Hepatocyte (in vitro differentiated cells): ENCODE measurements around the gene CLN3. TPM values are rescaled to one million over a fixed set of nuclear protein-coding genes. Genes with fewer than 3 reads are reported as not detected.
"Not testable (repeated sequence)": the region's sequence is repeated elsewhere in the genome, so short reads cannot be mapped to it uniquely, and the experiment has no call there.

ENCODE experiments used
- DNase-seq: peaks from one replicate; pipeline ENCODE4 v3.0.0-alpha.2; 2016; ENCODE audit warnings: low spot score
- H2AFZ ChIP-seq: fragments of 200-600 bp; sonication (generic); 2 replicates; pipeline ENCODE4 v1.6.0; 2016; ENCODE audit warnings: antibody characterized with exemption, mild to moderate bottlenecking
- H3K27ac ChIP-seq: fragments of 200-600 bp; sonication (generic); 2 replicates; pipeline ENCODE4 v1.5.1; 2016; ENCODE audit warnings: mild to moderate bottlenecking
- H3K27me3 ChIP-seq: fragments of 200-600 bp; sonication (generic); 2 replicates; pipeline ENCODE4 v1.6.1; 2016
- H3K36me3 ChIP-seq: fragments of 200-600 bp; sonication (generic); replicated peaks from 2 replicates; pipeline ENCODE4 v1.5.1; 2016; ENCODE audit warnings: low read depth; ENCODE audit not compliant: insufficient read depth
- H3K4me1 ChIP-seq: fragments of 200-600 bp; sonication (generic); 2 replicates; pipeline ENCODE4 v1.5.1; 2016; ENCODE audit warnings: mild to moderate bottlenecking, moderate library complexity; ENCODE audit not compliant: insufficient read depth
- H3K4me2 ChIP-seq: fragments of 200-600 bp; sonication (generic); 2 replicates; pipeline ENCODE4 v1.6.0; 2016
- H3K4me3 ChIP-seq: fragments of 200-600 bp; sonication (generic); 2 replicates; pipeline ENCODE4 v1.5.1; 2016; ENCODE audit warnings: mild to moderate bottlenecking
- H3K79me2 ChIP-seq: fragments of 200-600 bp; sonication (generic); 2 replicates; pipeline ENCODE4 v1.6.0; 2017; ENCODE audit warnings: mild to moderate bottlenecking
- H3K9me2 ChIP-seq: fragments of 200-600 bp; sonication (generic); replicated peaks from 2 replicates; pipeline ENCODE4 v1.6.0; 2017; ENCODE audit warnings: mild to moderate bottlenecking; ENCODE audit not compliant: insufficient read depth
- H3K9me3 ChIP-seq: fragments of 200-600 bp; sonication (generic); 2 replicates; pipeline ENCODE4 v1.5.1; 2016; ENCODE audit warnings: low read depth, mild to moderate bottlenecking
- H4K20me1 ChIP-seq: fragments of 200-600 bp; sonication (generic); 2 replicates; pipeline ENCODE4 v1.6.0; 2016; ENCODE audit warnings: mild to moderate bottlenecking; ENCODE audit not compliant: insufficient read depth, poor library complexity, severe bottlenecking
- CTCF ChIP-seq: fragments of 200-600 bp; sonication (generic); IDR thresholded peaks from 2 replicates; pipeline ENCODE4 v1.5.1; 2016; ENCODE audit warnings: antibody characterized with exemption, mild to moderate bottlenecking; ENCODE audit not compliant: poor library complexity
- EZH2 ChIP-seq: fragments of 200-600 bp; sonication (generic); IDR thresholded peaks from 2 replicates; pipeline ENCODE4 v1.6.1; 2016; ENCODE audit warnings: antibody characterized with exemption, mild to moderate bottlenecking, borderline replicate concordance
- EZH2phosphoT487 ChIP-seq: fragments of 200-600 bp; sonication (generic); IDR thresholded peaks from one replicate; pipeline ENCODE4 v1.6.1; 2018; ENCODE audit warnings: antibody characterized with exemption, mild to moderate bottlenecking, low read depth, moderate library complexity; ENCODE audit not compliant: unreplicated experiment, severe bottlenecking
- WGBS: methylation state at CpG from one replicate; pipeline ENCODE4 v1.1.6; 2016; ENCODE audit warnings: low lambda C conversion rate; ENCODE audit errors: missing lambda C conversion rate; 5-methylcytosine and 5-hydroxymethylcytosine counted together
- polyA plus RNA-seq: library from polyadenylated mRNA; unstranded; fragments of >200 nt; fragmentation: Nextera tagmentation; extraction: Ambion mirVana; gene quantifications from 2 replicates; pipeline ENCODE4 v1.2.1, GENCODE V29; 2016
- total RNA-seq: library from RNA; depleted of rRNA; stranded (reverse); fragments of >200 nt; gene quantifications from 2 replicates; pipeline ENCODE4 v1.2.3, GENCODE V29; 2014

The CLN3 gene
- total and polyA plus RNA-seq, 2 experiments from 2014 or later, result 43.4 to 102 TPM

GRCh38 chr16:28528463-28528867, 36.6 kb upstream of the CLN3 start:
- Histone ChIP-seq H3K4me3 (no peak overlapping the region), H3K36me3 (no peaks in the 10 kb centered on the region), H3K79me2 (no peaks in the 10 kb centered on the region), H3K9me2 (no peaks in the 10 kb centered on the region), H3K9me3 (no peaks in the 10 kb centered on the region), H3K4me1 (peaks cover 6% of the 10 kb centered on the region), H3K27ac (peak overlapping the region; percentile 87), H4K20me1 (no peaks in the 10 kb centered on the region), H3K4me2 (no peak overlapping the region), H3K27me3 (no peaks in the 10 kb centered on the region), H2AFZ (no peak overlapping the region)
- 65% methylated on average over 5 of the region's 5 CpGs for WGBS
- peak; percentile 52 for DNase-seq
- no peak for TF ChIP-seq EZH2phosphoT487
- TF ChIP-seq CTCF, result no peak
- no peak for TF ChIP-seq EZH2

GRCh38 chr16:28527985-28528384, 36.1 kb upstream of the CLN3 start:
- no peaks in the 10 kb centered on the region for H3K79me2 ChIP-seq
- H4K20me1 ChIP-seq, result no peaks in the 10 kb centered on the region
- DNase-seq, result no peak
- peak overlapping the region; percentile 87 for H3K27ac ChIP-seq
- H2AFZ ChIP-seq, result no peak overlapping the region
- no peak overlapping the region for H3K4me2 ChIP-seq
- no peaks in the 10 kb centered on the region for H3K36me3 ChIP-seq
- no peaks in the 10 kb centered on the region for H3K9me3 ChIP-seq
- no peaks in the 10 kb centered on the region for H3K27me3 ChIP-seq
- TF ChIP-seq EZH2phosphoT487, result no peak
- WGBS, result 89% methylated on average over 5 of the region's 5 CpGs
- no peaks in the 10 kb centered on the region for H3K9me2 ChIP-seq
- peaks cover 6% of the 10 kb centered on the region for H3K4me1 ChIP-seq
- no peak overlapping the region for H3K4me3 ChIP-seq

- not testable (repeated sequence) for H3K4me3 ChIP-seq, H3K4me1 ChIP-seq, H3K9me2 ChIP-seq, H4K20me1 ChIP-seq, H3K9me3 ChIP-seq, H3K36me3 ChIP-seq, H2AFZ ChIP-seq, H3K79me2 ChIP-seq, H3K4me2 ChIP-seq, DNase-seq, H3K27me3 ChIP-seq
- 95% methylated on average over 7 of the region's 7 CpGs for WGBS
- peak overlapping the region; percentile 87 for H3K27ac ChIP-seq
Measured at GRCh38 chr16:28527100-28527785, 35.4 kb upstream of the CLN3 start.

- DNase-seq, result peak; percentile 70
- Histone ChIP-seq H3K36me3 (no peaks in the 10 kb centered on the region), H4K20me1 (no peaks in the 10 kb centered on the region), H3K4me3 (no peak overlapping the region), H3K4me2 (peak overlapping the region; percentile 9), H3K79me2 (no peaks in the 10 kb centered on the region), H3K9me3 (no peaks in the 10 kb centered on the region), H3K27ac (peak overlapping the region; percentile 87), H3K27me3 (no peaks in the 10 kb centered on the region), H2AFZ (no peak overlapping the region), H3K9me2 (no peaks in the 10 kb centered on the region), H3K4me1 (peaks cover 6% of the 10 kb centered on the region)
- TF ChIP-seq EZH2phosphoT487 (no peak), CTCF (no peak), EZH2 (no peak)
- 75% methylated on average over 11 of the region's 11 CpGs for WGBS
Measured at GRCh38 chr16:28526201-28527099, 34.6 kb upstream of the CLN3 start.
